Measurements from ENCODE around the gene ATP5MC2. TPM values are rescaled to one million over a fixed set of nuclear protein-coding genes. Genes with fewer than 3 reads are reported as not detected.
"Not testable (repeated sequence)": the region's sequence is repeated elsewhere in the genome, so short reads cannot be mapped to it uniquely, and the experiment has no call there.

The ATP5MC2 gene
- total RNA-seq, 2 donors from 2014 or later, result 132 to 168 TPM

- intact Hi-C loops (cut with DNase I), result no loop called here
- DNase-seq (ENCODE audit: low spot score), result no peak
Observed at GRCh38 chr12:53659571-53659981, 16.3 kb downstream of the ATP5MC2 start.

DNA sequence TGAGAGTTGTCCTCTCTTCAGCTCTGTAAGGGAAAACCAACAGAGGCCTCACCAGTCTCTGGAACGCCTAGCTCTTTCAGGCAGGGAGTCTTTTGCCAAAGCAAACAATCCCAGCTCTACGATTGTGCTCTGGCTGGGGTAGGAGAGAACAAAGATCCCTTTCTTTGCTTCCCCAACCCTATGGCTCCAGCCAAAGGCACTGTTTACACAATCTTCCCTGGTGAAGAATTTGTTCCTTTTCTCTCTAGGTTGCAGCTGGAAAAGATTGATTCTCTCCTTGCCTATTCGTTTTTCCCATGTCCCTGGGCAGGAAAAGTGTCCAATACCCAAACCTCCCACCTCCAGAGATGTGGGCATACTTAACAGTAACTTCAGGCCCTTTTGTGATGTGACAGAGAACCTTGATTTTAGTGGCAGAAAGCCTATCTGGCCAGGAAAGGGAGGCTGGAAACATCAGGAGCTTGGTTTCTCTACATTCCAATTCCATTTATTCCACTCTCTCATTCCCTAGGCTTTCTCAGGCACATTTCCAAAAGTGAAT is 16.8 kb downstream of the ATP5MC2 start:
- intact Hi-C loops (cut with DNase I), result no loop called here
- DNase-seq (ENCODE audit: low spot score), result no peak

- intact Hi-C loops (cut with DNase I), result no loop called here
- no peak for DNase-seq (ENCODE audit: low spot score)
Observed at GRCh38 chr12:53657041-53657440, 18.8 kb downstream of the ATP5MC2 start.

DNA sequence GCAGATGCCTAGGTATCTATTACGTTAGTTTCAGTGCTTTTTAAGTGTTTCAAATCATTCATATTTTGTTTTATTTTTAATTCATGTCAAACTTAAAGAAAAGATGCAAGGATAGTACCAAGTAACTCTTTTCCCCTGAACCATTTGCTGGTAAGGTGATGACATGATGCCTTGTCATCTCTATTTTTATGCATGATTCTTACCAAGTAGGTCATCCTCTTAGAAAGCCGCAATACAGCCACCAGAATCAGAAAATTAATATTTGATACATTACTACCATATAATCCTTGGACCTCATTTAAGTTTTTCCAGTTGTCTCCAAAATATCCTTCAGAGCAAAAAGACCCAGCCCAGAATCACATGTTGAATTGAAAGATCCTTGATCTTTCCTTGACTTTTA is 22.3 kb downstream of the ATP5MC2 start:
- no peak for DNase-seq (ENCODE audit: low spot score)
- intact Hi-C loops (cut with DNase I), result no loop called here

DNA sequence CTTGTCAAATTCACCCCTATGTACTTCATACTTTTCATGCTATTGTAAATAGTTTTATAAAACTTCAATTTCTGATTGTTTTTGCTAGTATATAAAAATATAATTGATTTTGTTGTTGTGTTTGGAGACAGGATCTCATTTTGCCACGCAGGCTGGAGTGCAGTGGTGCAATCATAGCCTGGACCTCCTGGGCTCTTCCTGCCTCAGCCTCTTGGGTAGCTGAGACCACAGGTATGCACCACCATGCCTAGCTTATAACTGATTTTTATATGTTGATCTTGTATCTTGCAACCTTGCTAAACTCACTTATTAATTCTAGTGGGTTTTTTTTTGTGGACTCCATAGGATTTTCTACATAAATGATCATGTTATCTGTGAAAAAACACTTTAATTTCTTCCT is 23.5 kb downstream of the ATP5MC2 start:
- intact Hi-C loops (cut with DNase I), result no loop called here
- DNase-seq (ENCODE audit: low spot score), result no peak

GRCh38 chr12:53651737-53652136 is 24.1 kb downstream of the ATP5MC2 start:
- intact Hi-C loops (cut with DNase I), result no loop called here
- no peak for DNase-seq (ENCODE audit: low spot score)

DNA sequence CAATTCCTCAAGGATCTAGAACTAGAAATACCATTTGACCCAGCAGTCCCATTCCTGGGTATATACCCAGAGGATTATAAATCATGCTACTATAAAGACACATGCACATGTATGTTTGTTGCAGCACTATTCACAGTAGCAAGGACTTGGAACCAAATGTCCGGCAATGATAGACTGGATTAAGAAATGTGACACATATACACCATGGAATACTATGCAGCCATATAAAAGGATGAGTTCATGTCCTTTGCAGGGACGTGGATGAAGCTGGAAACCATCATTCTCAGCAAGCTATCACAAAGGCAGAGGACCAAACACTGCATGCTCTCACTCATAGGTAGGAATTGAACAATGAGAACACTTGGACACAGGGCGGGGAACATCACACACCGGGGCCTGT is 29.6 kb downstream of the ATP5MC2 start:
- DNase-seq (ENCODE audit: low spot score); intact Hi-C loops (cut with DNase I): not testable (repeated sequence)

DNA sequence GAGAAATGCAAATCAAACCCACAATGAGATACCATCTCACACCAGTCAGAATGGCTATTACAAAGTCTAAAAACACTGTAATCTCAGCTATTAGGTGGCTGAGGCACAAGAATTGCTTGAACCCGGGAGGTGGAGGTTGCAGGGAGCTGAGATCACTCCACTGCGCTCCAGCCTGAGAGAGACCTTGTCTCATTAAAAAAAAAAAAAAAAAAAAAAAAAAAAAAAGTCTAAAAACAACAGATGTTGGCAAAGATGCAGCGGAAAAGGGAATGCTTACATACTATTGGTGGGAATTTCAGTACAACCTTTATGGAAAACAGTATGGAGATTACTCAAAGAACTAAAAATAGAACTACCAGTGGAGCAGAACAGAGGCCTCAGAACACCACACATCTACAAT is 30.7 kb downstream of the ATP5MC2 start:
- DNase-seq (ENCODE audit: low spot score), result no peak
- intact Hi-C loops (cut with DNase I), result no loop called here

- no peak for DNase-seq (ENCODE audit: low spot score)
- intact Hi-C loops (cut with DNase I), result no loop called here
Observed at GRCh38 chr12:53644133-53644532, 31.8 kb downstream of the ATP5MC2 start.

GRCh38 chr12:53643232-53643979 is 32.5 kb downstream of the ATP5MC2 start:
- intact Hi-C loops (cut with DNase I), result no loop called here
- DNase-seq (ENCODE audit: low spot score), result no peak

DNA sequence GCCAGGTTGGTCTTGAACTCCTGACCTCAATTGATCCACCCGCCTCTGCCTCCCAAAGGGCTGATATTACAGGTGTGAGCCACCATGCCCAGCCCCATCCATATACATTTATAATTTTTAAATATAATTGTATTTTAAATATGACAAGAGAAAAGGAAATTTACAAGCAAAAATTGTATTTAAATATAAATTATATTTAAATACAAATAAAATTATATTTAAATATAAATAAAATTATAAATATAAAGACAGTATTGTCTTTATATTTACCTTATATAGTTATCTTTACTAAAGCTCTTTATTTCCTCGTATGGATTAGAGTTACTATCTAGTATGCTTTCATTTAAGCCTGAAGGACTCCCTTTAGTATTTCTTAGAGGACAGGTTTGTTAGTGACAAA is 37.8 kb downstream of the ATP5MC2 start:
- no peak for DNase-seq (ENCODE audit: low spot score)
- intact Hi-C loops (cut with DNase I), result loop anchor here in 1 of 2 donors (5.0 kb wide), 1 partner anchor 689 kb away; the partner anchor contains the start of gene COPZ1

- DNase-seq (ENCODE audit: low spot score), result no peak
- intact Hi-C loops (cut with DNase I), result loop anchor here in 1 of 2 donors (5.0 kb wide), 1 partner anchor 691 kb away; the partner anchor contains the start of gene COPZ1
Observed at GRCh38 chr12:53636641-53637040, 39.2 kb downstream of the ATP5MC2 start.

DNA sequence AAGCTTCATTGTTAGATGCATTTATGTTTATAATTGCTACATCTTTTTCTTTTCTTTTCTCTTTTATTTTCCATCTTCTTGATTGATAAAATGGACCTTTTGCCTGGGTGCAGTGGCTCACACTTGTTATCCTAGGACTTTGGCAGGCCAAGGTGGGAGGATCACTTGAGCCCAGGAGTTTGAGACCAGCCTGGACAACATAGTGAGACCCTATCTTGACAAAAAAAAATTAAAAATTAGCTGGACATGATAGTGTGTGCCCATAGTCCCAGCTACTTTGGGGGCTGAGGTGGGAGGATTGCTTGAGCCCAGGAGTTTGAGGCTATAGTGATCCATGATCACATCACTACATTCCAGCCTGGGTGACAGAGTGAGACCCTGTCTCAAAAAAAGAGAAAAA is 40.2 kb downstream of the ATP5MC2 start:
- not testable (repeated sequence) for DNase-seq (ENCODE audit: low spot score)
- intact Hi-C loops (cut with DNase I), result loop anchor here in 1 of 2 donors (5.0 kb wide), 1 partner anchor 692 kb away; the partner anchor contains the start of gene COPZ1

DNA sequence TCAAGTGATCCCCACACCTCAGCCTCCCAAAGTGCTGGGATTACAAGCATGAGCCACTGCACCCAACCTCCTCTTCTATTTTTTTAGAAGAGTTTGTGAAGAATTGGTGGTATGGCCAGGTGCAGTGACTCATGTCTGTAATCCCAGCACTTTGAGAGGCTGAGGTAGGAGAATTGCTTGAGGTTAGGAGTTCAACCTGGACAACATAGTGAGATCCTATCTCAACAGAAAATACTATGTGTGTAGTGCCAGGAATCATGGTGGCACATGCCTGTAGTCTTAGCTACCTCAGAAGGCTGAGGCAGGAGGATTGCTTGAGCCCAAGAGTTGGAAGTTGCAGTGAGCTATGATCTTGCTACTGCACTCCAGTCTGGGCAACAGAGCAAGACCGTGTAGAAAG is 44.2 kb downstream of the ATP5MC2 start:
- intact Hi-C loops (cut with DNase I), result no loop called here
- DNase-seq (ENCODE audit: low spot score), result no peak

DNA sequence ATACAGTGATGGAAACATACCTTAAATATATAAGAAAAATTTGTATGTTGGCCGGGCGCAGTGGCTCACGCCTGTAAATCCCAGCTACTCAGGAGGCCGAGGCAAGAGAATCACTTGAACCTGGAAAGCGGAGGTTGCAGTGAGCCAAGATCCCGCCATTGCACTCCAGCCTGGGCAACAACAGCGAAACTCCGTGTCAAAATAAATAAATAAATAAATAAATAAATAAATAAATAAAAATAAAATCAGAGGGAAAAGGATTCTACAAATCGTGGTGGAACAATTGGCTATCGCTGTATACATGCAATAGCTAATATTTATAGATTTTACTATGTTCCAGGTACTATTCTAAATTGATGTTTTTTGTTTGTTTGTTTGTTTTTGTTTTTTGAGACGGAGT is 48.0 kb downstream of the ATP5MC2 start:
- no peak for DNase-seq (ENCODE audit: low spot score)
- intact Hi-C loops (cut with DNase I), result no loop called here

GRCh38 chr12:53626702-53627169 is 49.1 kb downstream of the ATP5MC2 start:
- no peak for DNase-seq (ENCODE audit: low spot score)
- intact Hi-C loops (cut with DNase I), result no loop called here

- intact Hi-C loops (cut with DNase I), result no loop called here
- DNase-seq (ENCODE audit: low spot score), result peak; percentile 100
Observed at GRCh38 chr12:53625946-53626701, 49.8 kb downstream of the ATP5MC2 start, which contains the start of gene ATF7. TSS of gene ATF7 (minus strand) at chr12:53626382. CDS start at chr12:53601000, 25,382 bp downstream.

- intact Hi-C loops (cut with DNase I), result no loop called here
- DNase-seq (ENCODE audit: low spot score), result no peak
Observed at GRCh38 chr12:53625373-53625945, 50.4 kb downstream of the ATP5MC2 start.

GRCh38 chr12:53624956-53625355 is 50.9 kb downstream of the ATP5MC2 start:
- intact Hi-C loops (cut with DNase I), result loop anchor here in 1 of 2 donors (5.0 kb wide), 1 partner anchor 42 kb away; no protein-coding TSS in a partner anchor
- no peak for DNase-seq (ENCODE audit: low spot score)

DNA sequence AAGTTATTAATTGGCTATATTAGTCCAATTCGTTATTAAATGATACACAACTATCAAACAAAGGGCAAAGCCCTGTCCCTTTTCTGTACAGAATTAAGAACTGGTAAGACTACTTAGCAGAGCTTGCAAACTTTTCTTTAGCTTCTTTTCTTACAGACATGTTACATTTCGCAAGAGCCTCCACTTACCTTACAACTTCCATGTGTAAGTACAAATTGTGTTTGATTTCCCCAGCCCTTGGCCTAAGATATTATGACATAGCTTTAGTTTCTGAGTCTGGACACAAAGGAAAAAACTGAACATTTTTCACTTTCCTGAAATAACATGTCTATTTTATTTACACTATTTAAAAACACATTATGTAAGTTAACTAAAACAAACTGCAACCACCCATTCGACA is 51.4 kb downstream of the ATP5MC2 start:
- intact Hi-C loops (cut with DNase I), result loop anchor here in 1 of 2 donors (5.0 kb wide), 1 partner anchor 43 kb away; no protein-coding TSS in a partner anchor
- DNase-seq (ENCODE audit: low spot score), result no peak
